Stimulated activated CD4-positive, alpha-beta T cell treated with anti-CD3 and anti-CD28 coated beads, Interleukin-12 subunit alpha, Interleukin-12 subunit beta, amount 100 ng/mL, for 4 hours (primary cell): ENCODE data around the gene FLYWCH2.

ENCODE experiments used
- DNase-seq: peaks from one replicate; pipeline ENCODE4 v3.0.0-alpha.2; 2020

FLYWCH2 gene

DNA sequence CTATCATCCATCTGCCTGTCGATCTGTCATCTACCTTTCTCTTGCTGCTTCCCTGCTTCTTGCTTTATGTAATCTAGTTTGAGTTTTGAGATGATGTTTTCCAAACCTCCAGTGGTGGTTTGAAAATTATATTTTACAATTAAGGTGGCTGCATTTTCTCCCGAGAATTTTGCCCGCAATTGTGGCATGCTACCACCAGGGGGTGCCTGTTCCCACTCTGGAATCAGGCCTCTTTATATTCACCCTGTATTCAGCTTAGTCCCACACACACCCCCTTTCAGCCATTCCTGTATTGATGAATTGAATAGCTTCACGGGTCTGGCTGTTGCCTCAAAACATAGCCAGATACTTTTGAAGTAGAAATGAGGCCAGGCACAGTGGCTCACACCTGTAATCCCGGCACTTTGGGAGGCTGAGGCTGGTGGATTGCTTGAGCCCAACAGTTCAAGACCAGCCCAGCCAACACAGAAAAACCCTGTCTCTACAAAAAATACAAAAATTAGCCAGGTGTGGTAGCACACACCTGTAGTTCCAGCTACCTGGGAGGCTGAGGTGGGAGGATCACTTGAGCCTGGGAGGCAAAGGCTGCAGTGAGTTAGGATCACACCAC lies 28.2 kb upstream of the FLYWCH2 start:
- no peak for DNase-seq

GRCh38 chr16:2855536-2855935 lies 27.5 kb upstream of the FLYWCH2 start:
- no peak for DNase-seq

- DNase-seq = no peak
Measured at GRCh38 chr16:2856061-2856670, 26.8 kb upstream of the FLYWCH2 start.

DNA sequence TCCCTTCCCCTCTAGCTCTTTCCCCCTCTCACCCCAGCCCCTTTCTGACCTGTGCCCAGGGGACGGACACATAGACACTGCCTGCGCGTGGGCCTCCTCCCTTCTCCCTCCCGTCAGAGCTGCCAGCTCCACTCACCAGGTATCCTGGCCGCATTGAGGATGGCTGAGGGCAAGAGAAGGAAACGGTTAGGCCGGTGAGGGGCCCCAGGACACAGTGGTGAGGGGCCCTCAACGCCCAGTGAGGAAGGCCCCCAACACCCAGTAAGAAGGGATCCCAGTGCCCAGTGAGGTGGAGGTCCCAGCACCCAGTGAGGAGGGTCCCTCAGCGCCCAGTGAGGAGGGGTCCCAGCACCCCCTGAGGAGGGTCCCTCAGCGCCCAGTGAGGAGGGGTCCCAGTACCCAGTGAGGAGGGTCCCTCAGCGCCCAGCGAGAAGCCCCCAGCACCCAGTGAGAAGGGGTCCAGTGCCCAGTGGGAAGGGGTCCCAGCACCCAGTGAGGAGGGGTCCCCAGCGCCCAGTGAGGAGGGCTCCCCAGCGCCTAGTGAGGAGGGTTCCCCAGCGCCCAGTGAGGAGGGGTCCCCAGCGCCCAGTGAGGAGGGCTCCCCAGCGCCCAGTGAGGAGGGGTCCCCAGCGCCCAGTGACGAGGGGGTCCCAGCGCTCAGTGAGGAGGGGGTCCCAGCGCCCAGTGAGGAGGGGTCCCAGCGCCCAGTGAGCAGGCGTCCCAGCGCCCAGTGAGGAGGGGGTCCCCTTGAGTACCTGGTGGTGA lies 26.1 kb upstream of the FLYWCH2 start:
- DNase-seq = no peak

DNA sequence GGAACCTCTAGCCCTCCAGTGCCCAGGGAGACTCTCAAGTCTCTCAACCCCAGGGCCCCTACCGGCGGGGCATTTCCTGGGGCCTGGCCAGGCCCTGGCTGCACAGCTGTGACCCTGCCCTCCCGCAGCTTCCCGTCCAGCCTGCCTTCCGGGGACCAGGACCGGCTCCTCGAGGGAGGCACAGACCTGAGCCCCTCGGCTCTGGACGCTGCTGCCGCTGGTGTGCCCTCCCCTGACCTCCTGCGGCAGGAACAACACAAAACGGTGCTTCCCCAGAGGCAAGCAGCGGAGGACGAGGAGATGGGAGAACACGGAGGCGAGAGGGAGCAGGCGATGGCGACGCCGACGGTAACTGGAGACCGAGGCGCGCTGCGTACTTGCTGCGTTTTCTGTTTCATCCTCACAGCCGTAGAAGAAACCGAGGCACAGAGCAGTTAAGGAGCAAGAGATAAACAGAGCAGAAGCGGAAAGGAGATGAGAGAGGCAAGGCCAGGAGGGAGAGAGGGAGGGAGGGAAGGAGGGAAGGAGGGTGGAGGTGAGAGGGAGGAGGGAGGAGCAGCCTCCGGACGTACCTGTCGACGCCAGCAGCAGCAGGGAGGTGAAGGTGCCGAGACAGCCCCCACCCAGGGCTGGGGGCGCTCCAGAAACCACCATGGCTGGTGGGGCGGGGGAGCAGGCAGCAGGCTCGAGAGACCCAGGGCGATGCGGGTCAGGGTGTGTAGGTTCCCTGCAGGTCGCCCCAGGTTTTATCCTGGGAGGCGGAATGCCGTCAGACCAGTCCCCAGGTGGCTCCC lies 25.4 kb upstream of the FLYWCH2 start, which contains the start of gene PRSS22:
PRSS22 (minus strand) TSS at position 720 of the 794 bp plus-strand sequence; CDS start at position 654, 66 bp downstream.
- no peak for DNase-seq

DNA sequence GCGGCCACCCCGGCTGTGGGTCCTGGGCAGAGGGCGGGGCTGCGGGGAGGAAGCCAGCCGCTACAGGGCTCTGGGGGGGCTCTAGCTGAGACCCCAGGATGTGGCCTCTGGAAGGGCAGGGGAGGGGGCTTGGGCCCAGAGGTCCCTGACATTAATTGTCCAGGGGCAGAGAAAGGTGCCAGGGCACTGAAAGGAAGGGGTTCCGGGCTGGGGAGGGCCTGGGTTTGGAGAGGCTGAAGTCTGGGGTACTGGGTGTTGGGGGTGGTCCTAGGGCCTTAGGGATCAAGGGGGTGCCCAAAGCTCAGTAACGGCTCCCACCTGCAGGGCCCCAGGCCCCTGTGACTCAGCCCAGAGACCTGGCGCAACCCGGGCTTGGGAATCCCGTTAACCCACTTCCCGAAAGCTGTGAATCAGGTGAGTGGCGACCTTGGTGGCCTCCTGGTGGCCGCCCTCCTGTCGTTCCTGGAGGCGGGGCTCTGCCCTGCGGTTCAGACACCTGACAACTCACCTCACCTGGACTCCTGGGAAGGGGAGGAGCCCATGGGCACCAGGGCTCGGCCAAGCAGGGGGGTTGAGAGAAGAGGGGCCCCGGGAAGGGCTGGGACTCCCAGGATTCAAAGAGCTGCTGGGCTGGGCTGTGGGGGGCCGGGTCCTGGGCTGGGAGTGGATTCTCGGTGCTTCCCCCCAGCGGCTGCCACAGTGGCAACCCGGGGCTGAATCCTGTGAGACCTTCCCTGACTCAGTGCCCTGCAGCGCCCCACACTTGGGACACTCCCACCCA lies 24.6 kb upstream of the FLYWCH2 start:
- DNase-seq = no peak

- no peak for DNase-seq
Measured at GRCh38 chr16:2859686-2860265, 23.2 kb upstream of the FLYWCH2 start.

GRCh38 chr16:2860826-2861567 lies 22.0 kb upstream of the FLYWCH2 start:
- DNase-seq = no peak

- no peak for DNase-seq
Measured at GRCh38 chr16:2865651-2866050, 17.4 kb upstream of the FLYWCH2 start.

- DNase-seq = no peak
Measured at GRCh38 chr16:2866431-2866830, 16.6 kb upstream of the FLYWCH2 start.

- DNase-seq = no peak
Measured at GRCh38 chr16:2867661-2867986, 15.4 kb upstream of the FLYWCH2 start.

DNA sequence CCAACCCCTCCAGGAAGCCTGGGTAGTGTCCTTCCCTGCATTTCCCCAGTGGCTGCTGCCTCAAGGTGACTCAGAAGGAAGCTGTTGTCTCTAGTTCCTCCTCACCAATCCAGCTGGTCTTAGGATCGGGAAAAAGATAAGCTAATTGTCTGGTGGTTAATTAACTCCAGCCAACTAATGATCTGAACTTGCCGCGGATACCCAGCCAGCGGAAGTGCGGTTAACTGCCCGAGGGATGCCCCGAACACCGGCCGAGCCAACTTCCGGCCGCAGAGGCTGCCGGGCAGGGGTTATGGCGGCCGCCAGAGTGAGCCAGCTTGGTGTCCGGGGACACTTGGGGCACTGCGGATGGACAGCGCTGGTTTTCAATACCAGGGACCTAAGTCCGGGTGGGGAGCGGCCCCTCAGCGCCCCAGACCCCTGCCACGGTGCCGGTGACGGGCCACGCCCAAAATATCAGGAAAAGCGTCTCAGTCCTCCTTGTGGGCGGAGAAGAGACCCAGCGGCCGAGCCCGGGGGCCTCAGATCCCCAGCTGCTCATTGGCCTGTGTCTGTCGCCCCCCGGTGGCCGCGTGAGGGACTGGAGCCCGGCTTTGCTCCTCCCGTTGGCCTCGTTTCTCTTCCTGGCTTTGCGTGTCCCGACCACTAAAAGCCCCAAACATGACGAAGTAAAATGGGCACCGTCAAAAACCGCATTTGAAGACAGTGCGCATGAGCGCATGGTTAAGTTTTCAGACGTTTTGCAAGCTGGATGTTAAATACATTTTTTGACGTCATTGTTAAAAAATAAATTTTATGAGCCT lies 14.8 kb upstream of the FLYWCH2 start:
- DNase-seq = peak; percentile 96

- DNase-seq = no peak
Measured at GRCh38 chr16:2871926-2872325, 11.1 kb upstream of the FLYWCH2 start.

- no peak for DNase-seq
Measured at GRCh38 chr16:2874032-2874911, 8.7 kb upstream of the FLYWCH2 start.

DNA sequence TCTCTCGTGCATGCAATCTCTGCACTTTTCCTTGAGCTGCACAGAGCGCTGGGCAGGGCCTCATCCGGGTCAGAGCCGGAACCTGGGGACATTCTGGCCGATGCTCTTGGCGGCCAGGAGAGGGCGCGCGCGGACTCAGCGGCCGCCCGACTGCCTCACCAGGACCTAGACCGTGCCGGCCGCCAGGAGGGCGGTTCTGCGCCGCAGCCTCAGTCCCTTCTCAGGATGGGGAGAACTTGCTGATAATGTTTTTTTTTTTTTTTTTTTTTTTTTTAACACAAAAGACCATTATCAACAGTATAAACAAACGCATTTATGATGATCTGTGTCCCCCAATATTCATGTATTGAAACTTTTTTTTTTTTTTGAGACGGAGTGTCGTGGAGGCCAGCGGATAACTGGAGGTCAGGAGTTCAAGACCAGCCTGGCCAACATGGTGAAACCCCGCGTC lies 8.1 kb upstream of the FLYWCH2 start:
- peak; percentile 60 for DNase-seq

DNA sequence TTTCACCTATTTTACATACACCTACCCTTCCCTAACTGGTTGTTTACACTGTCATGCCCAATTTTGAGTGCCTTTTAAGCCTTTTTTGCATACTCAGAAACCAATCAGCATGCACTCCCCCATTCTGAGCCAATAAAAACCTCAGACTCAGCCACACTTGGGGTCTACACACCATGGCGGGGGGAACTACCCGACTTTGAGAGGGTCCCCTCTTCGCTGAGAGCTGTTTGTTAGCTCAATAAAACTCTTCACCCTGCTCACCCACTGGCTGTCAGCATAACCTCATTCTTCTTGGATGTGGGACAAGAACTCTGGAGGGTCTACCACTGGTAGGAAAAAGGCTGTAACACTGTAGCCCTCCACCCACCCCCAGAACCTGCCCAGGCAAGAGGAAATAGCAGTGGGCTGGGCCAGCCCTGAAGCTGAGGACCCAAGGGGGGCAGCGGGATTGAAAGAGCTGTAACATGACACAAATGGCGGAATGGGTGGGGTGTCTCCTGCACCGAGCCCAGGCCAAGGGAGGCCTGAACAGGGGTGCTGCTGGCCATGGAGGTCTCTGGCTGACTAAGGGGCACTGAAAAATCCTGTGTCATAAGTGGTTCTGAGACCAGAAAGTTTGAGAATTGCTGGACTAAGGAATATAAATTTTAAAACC lies 3.0 kb upstream of the FLYWCH2 start:
- DNase-seq = no peak

DNA sequence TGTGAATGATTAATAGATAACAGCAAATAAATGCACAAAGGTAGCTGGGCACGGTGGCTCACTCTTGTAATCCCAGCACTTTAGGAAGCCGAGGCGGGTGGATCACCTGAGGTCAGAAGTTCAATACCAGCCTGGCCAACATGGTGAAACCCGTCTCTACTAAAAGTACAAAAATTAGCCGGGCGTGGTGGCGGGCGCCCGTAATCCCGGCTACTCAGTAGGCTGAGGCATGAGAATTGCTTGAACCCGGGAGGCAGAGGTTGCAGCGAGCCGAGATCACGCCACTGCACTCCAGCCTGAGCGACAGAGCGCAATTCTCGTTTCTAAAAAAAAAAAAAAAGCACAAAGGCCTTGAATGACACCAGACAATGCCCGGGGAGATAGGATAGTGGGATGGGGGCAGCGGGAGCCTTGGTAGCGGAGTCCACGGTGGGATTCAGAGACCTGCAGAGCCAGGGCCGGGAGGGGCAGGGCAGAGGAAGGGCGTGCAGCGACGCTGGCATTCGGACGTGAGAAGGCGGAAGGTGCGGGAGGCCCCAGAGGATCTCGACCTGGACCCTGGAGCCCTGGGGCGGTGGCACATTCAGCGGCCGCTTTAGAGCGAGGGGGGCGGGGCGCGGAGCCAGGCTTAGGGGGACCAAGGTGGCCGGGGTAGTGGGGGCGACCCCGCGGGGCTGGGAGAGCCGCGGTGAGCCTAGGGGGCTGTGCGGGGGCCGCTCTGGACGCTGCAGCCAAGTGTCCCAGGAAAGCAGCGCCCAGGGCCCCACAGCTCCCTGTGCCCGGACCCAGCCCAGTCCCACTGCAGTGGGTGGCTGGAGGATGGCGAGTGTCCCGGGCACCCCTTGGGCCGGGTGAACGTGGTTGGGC lies 999 bp upstream of the FLYWCH2 start:
- peak; percentile 29 for DNase-seq

GRCh38 chr16:2883458-2883908 lies 468 bp downstream of the FLYWCH2 start:
- peak; percentile 25 for DNase-seq
